HG03025 (cell line): ENCODE measurements around the gene TMEM184B.

Experiments used
- ATAC-seq: cut with Tn5 transposase; IDR thresholded peaks from one replicate; pipeline ENCODE4 v1.9.1; 2021; ENCODE audit warnings: mild to moderate bottlenecking, moderate library complexity; ENCODE audit not compliant: unreplicated experiment, low FRiP score

TMEM184B gene

DNA sequence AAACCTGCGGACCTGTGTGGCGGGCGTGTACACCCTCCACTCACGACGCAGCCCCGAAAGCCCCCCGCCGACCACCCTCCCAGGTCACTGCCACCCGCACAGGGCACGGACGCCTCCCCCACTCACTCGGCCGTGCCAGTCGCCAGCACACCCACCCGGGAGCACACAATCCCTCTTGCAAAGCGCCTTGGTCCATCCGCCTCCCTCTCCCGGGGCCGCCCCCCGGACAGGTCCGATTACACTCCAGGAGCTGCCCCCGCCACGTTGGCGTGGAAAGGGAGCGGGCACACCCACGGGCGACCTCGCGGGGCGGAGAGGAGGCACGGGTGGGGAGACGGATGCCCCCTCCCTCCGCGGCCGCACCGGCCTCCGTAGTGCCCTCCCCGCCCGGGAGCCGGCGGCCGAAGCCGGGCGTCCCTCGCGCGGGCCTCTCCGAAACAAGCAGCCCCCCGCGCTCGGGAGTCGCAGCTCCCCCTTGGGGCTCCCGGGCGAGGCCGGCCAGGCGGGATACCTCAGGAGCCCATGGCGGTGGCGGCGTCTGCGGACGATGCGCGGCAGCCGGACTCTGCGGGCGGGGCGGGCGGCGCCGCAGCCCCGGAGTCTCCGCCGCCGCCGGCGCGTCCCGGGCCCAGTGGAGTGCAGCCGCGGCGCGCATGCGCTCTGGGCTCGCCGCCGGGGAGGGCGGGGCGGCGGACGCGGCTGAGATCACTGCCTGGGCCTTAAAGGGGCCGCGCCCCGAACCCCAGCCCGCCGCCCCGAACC lies at the start of gene TMEM184B:
Gene TMEM184B, minus strand, starts transcription at position 638 of the 762 bp plus-strand sequence. CDS start 25,049 bp downstream, outside the sequence.
- ATAC-seq, result no peak

DNA sequence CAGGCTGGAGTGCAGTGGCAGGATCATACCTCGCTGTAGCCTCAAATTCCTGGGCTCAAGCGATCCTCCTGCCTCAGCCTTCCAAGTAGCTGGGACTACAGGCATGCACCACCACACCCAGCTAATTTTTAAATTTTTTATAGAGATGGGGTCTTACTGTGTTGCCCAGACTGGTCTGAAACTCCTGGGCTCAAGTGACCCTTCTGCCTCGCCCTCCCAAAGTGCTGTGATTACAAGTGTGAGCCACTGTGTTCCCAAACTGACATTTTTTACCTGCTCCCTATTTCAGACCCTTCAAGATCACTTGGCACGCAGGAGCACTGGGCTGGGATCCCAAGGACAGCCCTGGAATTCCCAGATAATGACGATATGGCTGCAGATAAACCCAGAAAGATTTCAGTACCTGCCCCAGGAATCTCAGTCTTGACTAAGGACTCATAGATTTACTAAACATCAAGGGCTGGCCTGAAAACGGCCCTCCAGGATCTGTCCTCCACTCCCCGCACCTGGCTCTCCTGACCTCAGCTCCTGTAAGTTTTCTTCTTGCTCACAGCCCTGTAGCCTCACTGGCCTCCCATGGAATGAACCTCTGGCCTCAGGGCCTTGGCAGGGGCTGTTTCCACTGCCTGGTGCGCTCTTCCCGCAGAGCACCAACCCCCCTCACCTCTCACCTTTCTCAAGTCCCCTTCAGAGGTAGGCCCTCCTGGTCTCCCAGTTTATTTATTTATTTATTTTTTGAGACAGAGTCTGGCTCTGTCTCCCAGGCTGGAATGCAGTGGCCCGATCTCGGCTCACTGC lies 48.0 kb upstream of the TMEM184B start:
- no peak for ATAC-seq

DNA sequence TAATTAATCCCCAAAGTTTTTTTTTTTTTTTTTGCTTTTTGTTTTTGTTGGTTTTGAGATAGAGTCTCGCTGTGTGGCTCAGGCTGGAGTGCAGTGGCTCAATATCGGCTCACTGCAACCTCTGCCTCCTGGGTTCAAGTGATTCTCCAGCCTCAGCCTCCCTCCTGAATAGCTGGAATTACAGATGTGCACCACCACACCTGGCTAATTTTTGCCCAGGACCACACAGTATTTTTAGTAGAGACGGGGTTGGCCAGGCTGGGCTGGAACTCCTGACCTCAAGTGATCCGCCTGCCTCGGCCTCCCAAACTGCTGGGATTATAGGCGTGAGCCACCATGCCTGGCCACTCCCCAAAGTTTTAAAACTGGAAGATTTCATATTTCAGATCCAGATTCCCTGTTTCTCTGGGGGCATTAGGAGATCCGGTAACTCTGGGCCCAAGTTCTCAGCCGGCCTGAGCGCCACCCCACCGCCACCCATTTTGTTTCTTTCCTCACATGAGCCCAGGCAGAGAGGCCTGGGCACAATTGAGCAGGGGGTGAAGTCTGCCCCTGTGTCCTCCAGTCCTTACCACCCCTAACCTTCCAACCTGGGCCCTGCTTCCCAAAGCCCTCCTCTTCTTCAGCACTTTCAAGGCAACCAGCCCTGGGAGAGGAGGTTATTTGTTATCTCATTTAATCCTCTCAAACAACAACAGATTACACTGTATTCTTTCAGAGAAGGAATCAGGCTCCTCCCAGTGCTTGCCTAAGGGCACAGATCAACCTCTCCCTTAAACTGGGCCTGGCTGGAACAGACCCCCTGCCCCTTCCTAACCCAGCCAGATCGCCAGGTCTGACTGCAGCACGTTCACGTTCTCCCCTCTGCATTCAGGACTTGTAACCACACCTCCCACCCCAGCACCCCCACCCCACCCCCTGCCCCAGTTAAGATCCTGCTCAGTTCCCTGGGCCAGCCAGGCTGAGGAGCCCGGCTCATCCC lies 46.3 kb upstream of the TMEM184B start:
- no peak for ATAC-seq

DNA sequence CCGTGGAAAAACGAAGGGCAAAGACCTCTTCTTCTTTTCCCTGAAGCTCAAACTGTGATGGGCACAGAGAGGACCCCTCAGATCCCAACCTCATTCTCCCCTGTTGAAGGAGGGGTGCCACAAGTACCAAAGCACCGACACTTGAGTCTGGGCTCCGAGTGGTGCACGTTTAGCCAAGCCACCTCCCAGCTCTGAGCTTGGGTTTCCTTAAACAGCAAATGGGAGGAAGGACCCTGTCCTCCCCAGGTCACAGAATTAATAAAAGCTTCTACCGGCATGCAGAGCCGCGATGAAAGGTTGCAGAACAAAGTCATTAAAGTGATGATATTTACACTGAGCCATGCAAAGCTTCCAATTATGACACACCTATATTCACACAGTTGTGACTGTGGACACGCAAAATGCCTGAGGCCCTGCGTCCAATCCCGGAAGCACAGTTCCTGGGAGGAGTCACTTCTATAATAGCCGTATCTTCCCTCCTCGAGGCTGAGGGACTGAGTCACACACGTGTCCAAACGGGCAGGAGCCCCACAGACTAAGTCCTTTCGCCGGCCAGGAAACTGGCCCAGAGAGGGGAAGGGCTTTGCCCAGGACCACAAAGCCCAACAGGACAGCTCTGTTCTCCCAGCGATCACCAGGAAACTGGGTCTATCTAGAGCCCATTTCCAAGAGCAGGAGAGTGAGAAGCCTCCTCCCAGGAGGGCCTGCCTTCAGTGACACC lies 45.3 kb upstream of the TMEM184B start:
- no peak for ATAC-seq

DNA sequence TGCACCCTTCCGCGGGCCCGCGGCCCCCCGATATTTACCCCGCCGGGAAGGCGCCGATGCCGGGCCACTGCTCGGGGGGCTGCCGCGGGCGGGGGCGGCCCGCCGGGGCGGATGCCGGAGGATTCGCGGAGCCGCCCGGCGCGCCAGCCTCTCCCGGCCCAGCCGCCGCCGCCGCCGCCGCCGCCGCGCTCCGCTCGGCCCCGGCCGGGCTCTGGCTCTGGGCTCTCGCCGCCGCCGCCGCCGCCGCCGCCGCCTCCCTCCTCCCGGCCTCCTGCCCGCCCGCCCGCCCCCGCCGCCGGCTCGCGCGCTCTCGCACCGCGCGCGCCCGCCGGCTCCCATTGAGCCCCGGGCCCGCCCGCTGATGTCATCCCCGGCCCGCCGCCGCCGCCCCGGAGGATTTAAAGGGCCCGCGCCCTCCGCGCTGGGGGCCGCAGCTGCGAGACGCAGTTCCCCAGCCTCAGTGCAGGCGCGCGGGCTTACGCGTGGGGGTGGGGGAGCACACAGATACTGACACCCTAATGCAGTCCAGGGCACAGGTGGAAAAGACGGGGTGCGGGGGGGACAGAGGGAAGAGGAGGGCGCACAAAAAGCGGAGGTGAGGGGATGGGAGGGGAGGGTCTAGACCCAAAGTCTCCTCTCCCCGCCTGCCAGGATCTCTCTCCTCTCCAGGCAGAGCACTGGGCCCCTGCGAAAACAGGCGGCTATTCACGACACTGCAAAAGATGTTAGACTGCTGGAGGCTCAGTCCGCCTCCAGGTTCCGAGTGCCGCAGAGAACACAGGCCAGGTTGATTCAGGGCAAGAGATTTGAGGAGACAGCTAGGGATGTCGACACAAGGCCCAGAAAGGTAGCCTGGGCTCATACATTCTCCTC lies 44.5 kb upstream of the TMEM184B start, which contains the start of gene CSNK1E:
Gene CSNK1E, minus strand, starts transcription at position 312 of the 873 bp plus-strand sequence. CDS start 3,276 bp downstream, outside the sequence.
- no peak for ATAC-seq

DNA sequence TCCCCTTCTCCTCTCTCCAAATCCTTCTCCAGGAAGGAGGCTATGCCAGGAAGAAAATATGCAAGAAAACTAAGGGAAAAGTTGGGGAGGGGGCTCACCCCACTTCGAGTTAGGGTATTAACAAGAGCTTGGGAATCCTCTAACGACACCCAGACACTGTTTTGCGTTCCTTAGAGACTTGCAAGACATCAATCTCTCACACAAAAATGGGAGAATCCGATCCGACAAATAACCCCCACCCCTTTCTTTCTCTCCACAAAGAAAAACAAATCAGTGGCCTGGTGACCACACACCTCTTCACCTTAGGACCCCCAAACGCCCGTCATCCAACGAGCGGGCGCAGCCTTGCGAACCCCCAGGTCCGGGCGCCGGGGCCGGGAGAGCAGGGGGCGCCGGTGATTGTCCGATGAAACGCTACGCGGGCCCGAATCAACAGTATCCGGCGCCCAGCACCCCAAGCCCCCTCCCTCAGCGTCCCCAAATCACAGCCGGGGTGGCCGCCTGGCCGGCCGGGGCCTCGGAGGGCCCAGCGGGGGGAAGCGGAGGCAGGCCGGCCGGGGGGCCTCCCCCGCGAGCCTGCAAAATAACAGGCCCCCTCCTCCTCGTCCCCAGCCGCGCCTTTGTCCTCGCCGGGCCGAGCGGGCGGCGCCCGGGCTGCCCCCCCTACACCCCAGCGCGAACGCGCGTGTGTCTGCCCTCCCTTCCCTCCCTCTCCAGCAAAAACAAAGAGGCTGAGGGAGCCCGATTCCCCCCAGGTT lies 43.7 kb upstream of the TMEM184B start:
- no peak for ATAC-seq

DNA sequence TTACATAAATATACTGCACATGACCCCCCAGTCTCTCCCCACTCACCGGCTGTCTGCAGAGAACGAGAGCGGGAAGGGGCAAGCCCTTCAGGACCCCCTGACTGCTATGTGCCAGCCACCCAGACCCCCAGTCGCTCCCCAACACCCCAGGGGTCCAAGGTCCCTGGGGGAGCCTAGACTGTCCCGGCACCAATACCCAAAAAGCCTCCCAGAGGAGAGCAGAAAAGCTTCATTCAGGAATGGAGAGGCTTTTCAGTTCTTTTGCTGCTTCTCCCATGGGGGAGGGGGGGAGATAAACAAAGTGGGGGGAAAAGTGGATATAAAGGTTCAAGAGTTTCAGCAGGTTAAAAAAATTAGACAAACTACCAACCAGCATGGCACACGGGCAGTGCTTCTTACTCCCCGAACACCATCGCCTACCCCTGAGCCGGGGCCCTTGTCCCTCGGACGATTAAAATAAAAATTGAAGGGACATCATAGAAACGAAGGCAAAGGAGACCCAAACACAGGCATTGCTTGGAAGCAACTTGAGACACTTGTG lies 43.1 kb upstream of the TMEM184B start:
- ATAC-seq, result no peak

DNA sequence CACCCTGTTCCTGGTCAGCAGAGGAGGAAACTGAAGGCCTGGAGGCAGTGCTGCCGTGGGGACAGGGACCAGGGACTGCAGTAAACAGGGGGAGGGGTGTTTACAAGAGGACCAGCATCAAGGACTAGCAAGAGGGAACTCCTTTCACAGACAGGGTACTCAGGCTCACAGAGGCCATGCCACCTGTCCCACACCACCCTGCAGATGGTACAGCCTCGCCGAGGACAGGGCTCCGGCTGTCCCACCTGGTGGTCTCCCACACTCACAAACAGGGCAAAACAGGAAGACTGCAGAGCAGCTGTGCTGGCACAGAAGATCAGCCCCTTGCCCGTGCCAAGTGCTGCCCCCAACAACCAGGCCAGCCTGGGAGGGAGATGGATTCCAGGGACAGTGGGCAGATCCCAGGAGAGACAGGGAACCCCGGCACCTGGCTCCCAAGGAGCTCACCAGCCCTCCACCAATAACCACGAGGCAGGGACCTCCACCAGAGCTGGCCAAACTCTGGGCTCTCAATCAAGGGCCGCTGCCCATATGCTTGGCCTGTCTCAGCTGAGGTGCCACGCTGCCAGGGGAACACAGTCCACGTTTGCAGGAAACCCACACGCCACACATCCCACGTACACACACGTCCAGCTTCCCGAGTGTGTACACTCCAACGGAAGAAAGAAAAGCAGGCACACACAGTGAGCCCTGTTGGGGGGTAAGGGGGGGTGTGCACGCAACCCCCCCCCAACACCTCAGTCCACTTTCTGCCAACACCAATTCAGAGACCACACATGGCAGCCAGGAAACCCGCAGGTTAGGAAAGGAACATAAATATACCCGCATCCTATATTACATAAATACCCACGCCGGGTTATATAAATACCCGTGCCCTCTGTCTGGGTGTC lies 42.4 kb upstream of the TMEM184B start:
- no peak for ATAC-seq

DNA sequence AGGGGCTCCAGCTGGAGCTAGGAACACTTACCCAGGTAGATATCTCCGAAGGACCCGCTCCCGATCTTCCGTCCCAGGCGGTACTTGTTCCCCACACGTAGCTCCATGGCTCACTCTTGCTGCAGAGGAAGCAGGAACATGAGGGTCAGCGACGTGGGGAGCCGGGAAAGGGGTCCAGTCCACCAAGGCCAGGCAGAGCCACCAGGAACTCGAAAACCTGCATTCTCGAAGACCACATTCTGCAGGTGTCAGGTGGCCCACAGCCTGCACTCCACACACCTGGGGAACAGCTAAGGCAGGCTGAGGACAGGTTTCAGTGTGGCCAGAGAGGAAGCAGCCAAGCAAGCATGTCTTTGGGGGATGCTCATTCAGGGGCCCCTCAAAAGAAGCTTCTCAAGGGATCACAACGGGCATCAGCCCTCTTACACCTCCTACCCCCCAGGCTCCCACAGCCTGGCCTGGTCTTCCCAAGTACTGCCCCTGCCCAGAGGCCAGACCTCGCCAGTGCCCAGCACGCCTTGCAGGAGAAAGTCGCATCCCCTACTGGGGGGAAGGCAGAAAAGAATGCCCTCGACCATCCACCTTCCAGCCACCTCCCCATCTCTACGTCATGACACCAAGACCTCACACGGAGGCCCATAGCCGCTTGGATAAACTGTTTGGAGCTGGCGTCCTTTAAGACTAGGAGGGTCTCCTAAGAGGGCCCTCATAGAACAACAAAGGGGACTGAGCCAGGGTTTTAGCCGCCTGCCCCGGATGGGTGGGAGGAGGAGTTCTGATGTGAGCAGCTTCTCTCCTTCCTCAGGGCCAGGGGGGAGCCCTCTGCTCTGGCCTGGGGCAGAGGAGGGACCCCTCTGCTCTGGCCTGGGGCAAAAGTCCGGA lies 41.5 kb upstream of the TMEM184B start:
- no peak for ATAC-seq

DNA sequence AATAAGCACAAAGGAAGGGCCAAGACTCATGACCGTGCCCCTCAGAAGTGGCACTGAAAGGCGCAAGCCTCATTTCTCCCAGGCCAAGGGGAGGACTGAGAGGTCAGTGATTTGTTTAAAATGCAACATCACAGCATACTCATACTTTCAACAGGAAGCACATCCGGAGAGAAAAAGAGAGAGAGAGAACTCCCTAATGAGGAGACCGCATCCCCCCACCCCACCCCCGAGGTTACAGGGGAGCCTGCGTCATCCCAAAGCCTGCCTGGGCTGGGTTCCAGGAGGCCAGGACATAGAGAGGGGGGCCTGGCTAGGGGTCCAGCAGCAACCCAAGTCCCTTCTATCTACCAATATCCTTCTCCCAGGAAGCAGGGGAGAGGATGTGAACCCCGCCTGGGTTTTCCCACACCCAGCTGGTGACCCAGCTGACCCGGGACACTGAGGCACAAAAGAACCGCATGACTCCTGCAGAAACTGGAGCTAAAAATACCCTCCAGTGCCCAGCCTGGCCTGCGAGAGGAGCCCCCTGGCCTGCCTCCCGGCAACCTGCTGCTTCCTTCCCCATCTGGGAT lies 40.7 kb upstream of the TMEM184B start:
- no peak for ATAC-seq

DNA sequence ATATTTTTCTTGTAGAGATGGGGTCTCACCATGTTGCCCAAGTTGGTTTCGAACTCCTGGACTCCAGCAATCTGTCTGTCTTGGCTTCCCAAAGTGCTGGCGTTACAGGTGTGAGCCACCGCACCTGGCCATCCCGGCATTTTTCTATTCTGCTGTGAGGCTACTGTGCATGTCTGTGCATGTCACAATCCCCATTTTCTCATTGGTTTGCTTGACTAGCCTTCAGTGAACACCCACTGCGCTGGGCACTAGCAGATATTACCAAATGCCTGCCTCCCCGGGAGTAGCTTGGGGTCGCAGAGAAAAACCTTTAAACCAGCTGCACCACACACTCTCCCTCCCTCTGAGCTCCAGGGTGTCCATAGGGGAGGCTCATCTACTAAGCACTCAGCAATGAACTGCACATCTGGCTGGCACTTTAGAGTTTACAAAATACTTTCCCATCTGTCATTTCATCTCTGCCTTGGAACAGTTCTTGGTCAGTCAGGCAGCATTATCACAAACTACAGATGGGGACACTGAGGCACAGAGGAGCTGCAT lies 39.5 kb upstream of the TMEM184B start:
- ATAC-seq, result no peak

DNA sequence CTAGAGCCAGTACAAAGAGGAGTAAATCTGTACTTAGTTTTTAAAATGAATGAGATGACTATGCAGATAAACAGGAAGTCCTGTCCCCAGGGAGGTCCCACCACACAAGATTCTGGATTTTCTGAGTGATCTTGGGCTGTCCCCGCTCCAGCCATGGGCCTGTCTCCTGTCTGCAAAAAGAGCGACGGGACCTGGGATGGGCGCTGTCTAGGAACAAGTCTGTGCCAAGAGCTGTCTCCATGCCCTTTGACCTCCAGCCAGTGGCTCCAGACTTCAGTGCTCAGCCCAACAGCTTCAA lies 38.5 kb upstream of the TMEM184B start:
- no peak for ATAC-seq

DNA sequence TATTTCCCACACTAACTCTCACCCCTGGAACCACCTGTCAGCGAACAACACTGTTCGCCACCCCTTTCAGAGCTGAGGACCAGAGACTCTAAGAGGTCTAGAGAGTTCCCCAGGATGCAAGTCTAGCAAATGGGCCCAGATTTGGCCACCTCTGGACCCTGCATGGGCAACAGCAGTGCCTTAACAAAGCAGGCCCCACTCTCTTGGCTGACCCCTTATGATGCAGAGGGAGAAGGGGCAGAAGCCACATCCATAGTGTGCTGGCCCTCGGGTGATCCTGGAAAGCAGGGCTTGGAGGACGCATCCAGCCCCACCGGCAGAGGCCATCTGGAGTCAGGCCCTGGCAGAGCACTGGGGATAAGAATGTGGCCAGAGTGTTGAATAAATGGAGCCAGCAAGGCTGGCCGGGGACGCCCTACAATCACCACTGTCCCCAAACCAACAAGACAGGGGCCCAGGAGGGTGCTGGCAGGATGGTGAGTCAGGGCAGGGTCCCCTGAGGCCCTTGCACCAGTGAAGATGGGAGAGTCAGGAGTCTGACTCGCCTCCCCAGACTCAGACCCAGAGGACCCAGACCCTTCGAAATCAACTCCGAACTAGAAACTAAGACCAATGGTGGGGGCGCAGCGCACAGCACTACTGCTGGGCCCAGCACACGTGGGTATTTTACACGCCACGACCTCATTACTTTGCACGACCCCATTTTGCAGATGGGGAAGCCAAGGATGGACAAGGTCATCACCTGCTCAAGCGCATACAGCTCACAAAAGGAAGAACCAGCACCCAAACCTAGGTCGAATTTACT lies 37.9 kb upstream of the TMEM184B start:
- ATAC-seq, result no peak

DNA sequence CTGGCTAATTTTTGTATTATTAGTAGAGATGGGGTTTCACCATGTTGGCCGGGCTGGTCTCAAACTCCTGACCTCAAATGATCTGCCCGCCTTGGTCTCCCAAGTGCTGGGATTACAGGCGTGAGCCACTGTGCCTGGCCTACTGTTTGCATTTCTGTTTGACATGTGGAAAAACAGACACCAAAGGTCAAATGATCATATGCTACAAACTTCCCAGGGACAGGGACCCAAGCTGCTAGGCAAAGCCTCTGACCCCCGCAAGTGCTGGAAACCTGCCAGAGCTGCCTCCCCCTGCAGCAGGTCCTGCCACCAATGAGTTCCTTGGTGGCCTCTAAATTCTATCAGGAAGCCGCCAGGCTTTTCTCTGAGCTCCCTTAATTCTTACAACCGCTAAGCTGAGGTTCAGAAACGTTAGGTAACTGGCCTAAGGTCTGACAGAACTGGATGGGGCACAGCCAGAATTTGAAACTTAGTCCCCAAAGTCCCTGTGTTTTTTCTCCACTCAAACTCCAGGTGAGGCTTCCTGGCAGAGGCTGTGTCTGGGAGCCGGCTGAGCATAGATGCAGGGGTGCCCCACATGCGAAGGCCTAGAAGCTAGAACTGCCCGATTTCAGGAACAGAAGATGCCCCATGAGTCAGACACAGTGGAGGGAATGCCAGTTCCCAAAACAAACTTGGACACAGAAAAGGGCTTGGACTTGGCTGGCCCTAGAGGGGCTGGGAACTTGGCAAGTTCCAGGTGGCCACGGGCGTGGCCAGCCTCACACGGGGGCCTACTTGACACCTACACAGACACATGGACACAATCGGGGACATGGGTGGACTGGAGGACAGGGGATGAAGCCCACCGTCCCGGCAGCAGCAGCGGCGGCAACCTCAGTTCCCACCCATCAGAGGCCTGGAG lies 37.1 kb upstream of the TMEM184B start:
- no peak for ATAC-seq
